GM23338 (cell line): ENCODE data around the gene RNF152.

Experiments
- CREB1 ChIP-seq: fragments of 250-450 bp; sonication (Bioruptor Pico); IDR thresholded peaks from 2 replicates; pipeline ENCODE4 v1.5.0; 2020; ENCODE audit warnings: low read depth, mild to moderate bottlenecking, moderate library complexity
- ETS1 ChIP-seq: IDR thresholded peaks from 2 replicates; pipeline ENCODE4 v1.6.1; 2016; ENCODE audit warnings: antibody characterized with exemption
- EZH2 ChIP-seq: fragments of 200-600 bp; sonication (generic); IDR thresholded peaks from one replicate; pipeline ENCODE4 v1.8.0; 2017; ENCODE audit warnings: antibody characterized with exemption, mild to moderate bottlenecking, low read depth; ENCODE audit not compliant: unreplicated experiment
- EZH2phosphoT487 ChIP-seq: fragments of 200-600 bp; sonication (generic); IDR thresholded peaks from one replicate; pipeline ENCODE4 v1.8.1; 2018; ENCODE audit warnings: antibody characterized with exemption; ENCODE audit not compliant: unreplicated experiment
- JUNB ChIP-seq: IDR thresholded peaks from one replicate; pipeline ENCODE4 v1.6.1; 2016; ENCODE audit warnings: antibody characterized with exemption; ENCODE audit not compliant: unreplicated experiment
- NANOG ChIP-seq: IDR thresholded peaks from 2 replicates; pipeline ENCODE4 v1.6.1; 2016; ENCODE audit warnings: antibody characterized with exemption, borderline replicate concordance
- POLR2AphosphoS5 ChIP-seq: IDR thresholded peaks from 2 replicates; pipeline ENCODE4 v1.6.1; 2016; ENCODE audit warnings: antibody characterized with exemption, low read depth
- STAT1 ChIP-seq: IDR thresholded peaks from one replicate; pipeline ENCODE4 v1.6.1; 2016; ENCODE audit warnings: antibody characterized with exemption; ENCODE audit not compliant: unreplicated experiment
- ZNF114 ChIP-seq: fragments of 250-450 bp; sonication (Bioruptor Pico); IDR thresholded peaks from 2 replicates; pipeline ENCODE4 v1.5.0; 2020; ENCODE audit warnings: mild to moderate bottlenecking, moderate library complexity
- ZNF331 ChIP-seq: fragments of 250-450 bp; sonication (Bioruptor Pico); IDR thresholded peaks from 2 replicates; pipeline ENCODE4 v1.5.0; 2020; ENCODE audit warnings: low read depth, mild to moderate bottlenecking, moderate library complexity
- TF ChIP-seq, protein P1 (sequence below), 2 experiments: fragments of 200-600 bp in 1 of 2; sonication (generic) in 1 of 2; conservative IDR thresholded peaks; 2 replicates each; pipeline versions ENCODE4 v1.5.1 to v1.6.1; 2016 to 2017; ENCODE audit warnings: antibody characterized with exemption in 2 of 2, low read depth in 2 of 2, mild to moderate bottlenecking in 2 of 2, moderate library complexity in 1 of 2
- TF ChIP-seq, protein P2 (sequence below): IDR thresholded peaks from one replicate; pipeline ENCODE4 v1.6.1; 2018; ENCODE audit warnings: antibody characterized with exemption; ENCODE audit not compliant: unreplicated experiment
- TF ChIP-seq, protein P3 (sequence below): fragments of 250-450 bp; sonication (Bioruptor Pico); IDR thresholded peaks from 2 replicates; pipeline ENCODE4 v1.5.0; 2020; ENCODE audit warnings: mild to moderate bottlenecking, moderate library complexity

GRCh38 chr18:61766266-61766884, 126.4 kb downstream of the RNF152 start:
- TF ChIP-seq, protein P1, sequence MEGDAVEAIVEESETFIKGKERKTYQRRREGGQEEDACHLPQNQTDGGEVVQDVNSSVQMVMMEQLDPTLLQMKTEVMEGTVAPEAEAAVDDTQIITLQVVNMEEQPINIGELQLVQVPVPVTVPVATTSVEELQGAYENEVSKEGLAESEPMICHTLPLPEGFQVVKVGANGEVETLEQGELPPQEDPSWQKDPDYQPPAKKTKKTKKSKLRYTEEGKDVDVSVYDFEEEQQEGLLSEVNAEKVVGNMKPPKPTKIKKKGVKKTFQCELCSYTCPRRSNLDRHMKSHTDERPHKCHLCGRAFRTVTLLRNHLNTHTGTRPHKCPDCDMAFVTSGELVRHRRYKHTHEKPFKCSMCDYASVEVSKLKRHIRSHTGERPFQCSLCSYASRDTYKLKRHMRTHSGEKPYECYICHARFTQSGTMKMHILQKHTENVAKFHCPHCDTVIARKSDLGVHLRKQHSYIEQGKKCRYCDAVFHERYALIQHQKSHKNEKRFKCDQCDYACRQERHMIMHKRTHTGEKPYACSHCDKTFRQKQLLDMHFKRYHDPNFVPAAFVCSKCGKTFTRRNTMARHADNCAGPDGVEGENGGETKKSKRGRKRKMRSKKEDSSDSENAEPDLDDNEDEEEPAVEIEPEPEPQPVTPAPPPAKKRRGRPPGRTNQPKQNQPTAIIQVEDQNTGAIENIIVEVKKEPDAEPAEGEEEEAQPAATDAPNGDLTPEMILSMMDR (conservative IDR thresholded peaks at IDR 0.05; ENCODE audit: low read depth in 2 of 2): no peak
- no peak for TF ChIP-seq EZH2
- TF ChIP-seq POLR2AphosphoS5: no peak
- no peak for TF ChIP-seq CREB1 (CRISPR knock-in tag)
- TF ChIP-seq JUNB: no peak
- TF ChIP-seq, protein P2, sequence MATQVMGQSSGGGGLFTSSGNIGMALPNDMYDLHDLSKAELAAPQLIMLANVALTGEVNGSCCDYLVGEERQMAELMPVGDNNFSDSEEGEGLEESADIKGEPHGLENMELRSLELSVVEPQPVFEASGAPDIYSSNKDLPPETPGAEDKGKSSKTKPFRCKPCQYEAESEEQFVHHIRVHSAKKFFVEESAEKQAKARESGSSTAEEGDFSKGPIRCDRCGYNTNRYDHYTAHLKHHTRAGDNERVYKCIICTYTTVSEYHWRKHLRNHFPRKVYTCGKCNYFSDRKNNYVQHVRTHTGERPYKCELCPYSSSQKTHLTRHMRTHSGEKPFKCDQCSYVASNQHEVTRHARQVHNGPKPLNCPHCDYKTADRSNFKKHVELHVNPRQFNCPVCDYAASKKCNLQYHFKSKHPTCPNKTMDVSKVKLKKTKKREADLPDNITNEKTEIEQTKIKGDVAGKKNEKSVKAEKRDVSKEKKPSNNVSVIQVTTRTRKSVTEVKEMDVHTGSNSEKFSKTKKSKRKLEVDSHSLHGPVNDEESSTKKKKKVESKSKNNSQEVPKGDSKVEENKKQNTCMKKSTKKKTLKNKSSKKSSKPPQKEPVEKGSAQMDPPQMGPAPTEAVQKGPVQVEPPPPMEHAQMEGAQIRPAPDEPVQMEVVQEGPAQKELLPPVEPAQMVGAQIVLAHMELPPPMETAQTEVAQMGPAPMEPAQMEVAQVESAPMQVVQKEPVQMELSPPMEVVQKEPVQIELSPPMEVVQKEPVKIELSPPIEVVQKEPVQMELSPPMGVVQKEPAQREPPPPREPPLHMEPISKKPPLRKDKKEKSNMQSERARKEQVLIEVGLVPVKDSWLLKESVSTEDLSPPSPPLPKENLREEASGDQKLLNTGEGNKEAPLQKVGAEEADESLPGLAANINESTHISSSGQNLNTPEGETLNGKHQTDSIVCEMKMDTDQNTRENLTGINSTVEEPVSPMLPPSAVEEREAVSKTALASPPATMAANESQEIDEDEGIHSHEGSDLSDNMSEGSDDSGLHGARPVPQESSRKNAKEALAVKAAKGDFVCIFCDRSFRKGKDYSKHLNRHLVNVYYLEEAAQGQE: no peak
- no peak for TF ChIP-seq ZNF331 (CRISPR knock-in tag)
- no peak for TF ChIP-seq NANOG
- no peak for TF ChIP-seq EZH2phosphoT487
- no peak for TF ChIP-seq ZNF114 (CRISPR knock-in tag)
- no peak for TF ChIP-seq ETS1
- TF ChIP-seq, protein P3, sequence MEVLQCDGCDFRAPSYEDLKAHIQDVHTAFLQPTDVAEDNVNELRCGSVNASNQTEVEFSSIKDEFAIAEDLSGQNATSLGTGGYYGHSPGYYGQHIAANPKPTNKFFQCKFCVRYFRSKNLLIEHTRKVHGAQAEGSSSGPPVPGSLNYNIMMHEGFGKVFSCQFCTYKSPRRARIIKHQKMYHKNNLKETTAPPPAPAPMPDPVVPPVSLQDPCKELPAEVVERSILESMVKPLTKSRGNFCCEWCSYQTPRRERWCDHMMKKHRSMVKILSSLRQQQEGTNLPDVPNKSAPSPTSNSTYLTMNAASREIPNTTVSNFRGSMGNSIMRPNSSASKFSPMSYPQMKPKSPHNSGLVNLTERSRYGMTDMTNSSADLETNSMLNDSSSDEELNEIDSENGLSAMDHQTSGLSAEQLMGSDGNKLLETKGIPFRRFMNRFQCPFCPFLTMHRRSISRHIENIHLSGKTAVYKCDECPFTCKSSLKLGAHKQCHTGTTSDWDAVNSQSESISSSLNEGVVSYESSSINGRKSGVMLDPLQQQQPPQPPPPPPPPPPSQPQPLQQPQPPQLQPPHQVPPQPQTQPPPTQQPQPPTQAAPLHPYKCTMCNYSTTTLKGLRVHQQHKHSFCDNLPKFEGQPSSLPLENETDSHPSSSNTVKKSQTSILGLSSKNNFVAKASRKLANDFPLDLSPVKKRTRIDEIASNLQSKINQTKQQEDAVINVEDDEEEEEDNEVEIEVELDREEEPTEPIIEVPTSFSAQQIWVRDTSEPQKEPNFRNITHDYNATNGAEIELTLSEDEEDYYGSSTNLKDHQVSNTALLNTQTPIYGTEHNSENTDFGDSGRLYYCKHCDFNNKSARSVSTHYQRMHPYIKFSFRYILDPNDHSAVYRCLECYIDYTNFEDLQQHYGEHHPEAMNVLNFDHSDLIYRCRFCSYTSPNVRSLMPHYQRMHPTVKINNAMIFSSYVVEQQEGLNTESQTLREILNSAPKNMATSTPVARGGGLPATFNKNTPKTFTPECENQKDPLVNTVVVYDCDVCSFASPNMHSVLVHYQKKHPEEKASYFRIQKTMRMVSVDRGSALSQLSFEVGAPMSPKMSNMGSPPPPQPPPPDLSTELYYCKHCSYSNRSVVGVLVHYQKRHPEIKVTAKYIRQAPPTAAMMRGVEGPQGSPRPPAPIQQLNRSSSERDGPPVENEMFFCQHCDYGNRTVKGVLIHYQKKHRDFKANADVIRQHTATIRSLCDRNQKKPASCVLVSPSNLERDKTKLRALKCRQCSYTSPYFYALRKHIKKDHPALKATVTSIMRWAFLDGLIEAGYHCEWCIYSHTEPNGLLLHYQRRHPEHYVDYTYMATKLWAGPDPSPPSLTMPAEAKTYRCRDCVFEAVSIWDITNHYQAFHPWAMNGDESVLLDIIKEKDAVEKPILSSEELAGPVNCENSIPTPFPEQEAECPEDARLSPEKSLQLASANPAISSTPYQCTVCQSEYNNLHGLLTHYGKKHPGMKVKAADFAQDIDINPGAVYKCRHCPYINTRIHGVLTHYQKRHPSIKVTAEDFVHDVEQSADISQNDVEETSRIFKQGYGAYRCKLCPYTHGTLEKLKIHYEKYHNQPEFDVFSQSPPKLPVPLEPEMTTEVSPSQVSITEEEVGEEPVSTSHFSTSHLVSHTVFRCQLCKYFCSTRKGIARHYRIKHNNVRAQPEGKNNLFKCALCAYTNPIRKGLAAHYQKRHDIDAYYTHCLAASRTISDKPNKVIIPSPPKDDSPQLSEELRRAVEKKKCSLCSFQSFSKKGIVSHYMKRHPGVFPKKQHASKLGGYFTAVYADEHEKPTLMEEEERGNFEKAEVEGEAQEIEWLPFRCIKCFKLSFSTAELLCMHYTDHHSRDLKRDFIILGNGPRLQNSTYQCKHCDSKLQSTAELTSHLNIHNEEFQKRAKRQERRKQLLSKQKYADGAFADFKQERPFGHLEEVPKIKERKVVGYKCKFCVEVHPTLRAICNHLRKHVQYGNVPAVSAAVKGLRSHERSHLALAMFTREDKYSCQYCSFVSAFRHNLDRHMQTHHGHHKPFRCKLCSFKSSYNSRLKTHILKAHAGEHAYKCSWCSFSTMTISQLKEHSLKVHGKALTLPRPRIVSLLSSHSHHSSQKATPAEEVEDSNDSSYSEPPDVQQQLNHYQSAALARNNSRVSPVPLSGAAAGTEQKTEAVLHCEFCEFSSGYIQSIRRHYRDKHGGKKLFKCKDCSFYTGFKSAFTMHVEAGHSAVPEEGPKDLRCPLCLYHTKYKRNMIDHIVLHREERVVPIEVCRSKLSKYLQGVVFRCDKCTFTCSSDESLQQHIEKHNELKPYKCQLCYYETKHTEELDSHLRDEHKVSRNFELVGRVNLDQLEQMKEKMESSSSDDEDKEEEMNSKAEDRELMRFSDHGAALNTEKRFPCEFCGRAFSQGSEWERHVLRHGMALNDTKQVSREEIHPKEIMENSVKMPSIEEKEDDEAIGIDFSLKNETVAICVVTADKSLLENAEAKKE (CRISPR knock-in tag): no peak
- no peak for TF ChIP-seq STAT1
